ENCODE data around the gene PISD.
A peak's percentile ranks its signal among the peaks of the same experiment; 100 is the strongest.
"Not testable (repeated sequence)": the region's sequence is repeated elsewhere in the genome, so short reads cannot be mapped to it uniquely, and the experiment has no call there.

PISD gene

DNA sequence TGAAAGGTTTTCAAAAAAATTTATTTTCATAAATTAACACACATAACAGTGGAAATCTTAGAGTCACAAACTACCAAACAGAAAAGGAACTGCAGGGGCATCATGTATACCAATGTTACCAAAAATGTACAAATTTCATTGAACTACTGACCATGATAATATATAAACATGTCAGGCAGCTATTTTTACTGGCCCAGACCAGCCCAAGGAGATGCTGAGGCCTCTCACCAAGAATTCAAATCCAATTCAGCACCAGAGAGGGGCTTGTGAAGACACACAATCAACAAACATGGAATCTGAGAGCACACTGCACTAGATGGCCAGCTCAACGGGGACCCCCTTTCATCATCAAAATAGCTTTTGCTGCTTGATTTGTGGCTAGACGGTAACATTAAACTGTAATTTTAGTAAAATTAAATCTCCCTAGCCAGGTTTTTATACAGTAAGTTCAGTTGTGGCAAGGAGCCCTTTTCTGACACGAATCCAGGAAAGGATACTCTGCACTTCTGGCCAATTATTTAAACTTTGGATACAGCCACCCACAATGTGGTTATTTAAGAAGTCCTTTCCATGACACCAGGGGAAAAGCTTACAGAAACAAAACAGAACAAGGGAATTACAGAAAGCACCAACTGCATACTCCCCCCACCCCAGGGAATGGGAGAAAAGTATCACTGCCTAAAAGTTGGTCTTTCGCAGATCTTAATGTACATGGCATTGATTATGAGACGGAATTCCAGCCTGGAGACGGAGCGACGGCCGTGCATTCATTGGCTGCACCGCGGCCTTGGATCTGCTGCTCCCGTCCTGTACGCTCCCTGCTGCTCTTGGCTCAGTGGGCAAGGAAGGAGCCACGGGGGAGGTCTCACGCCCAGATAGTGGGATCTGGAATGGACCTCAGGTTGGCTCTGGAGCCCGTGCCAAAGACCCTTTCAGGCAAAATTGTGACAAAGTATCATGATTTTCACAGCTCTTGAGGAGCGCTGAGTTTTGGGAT is 19.6 kb upstream of the PISD start:
- Histone ChIP-seq H3K27me3 (ENCODE audit: insufficient read depth, poor library complexity, severe bottlenecking) (no peaks in the 10 kb centered on the region), H3K4me1 (ENCODE audit: insufficient read depth, poor library complexity, severe bottlenecking) (peaks cover 29% of the 10 kb centered on the region), H3K27ac (ENCODE audit: poor library complexity, severe bottlenecking) (peak overlapping the region; percentile 70), H3K36me3 (ENCODE audit: low read depth) (peaks cover 19% of the 10 kb centered on the region), H3K4me3 (ENCODE audit: severe bottlenecking) (no peak overlapping the region), H3K9me3 (ENCODE audit: severe bottlenecking) (no peaks in the 10 kb centered on the region)
- no peak for TF ChIP-seq CTCF (IDR thresholded peaks at IDR 0.05; ENCODE audit: poor library complexity, severe bottlenecking)
- ATAC-seq (ENCODE audit: low read depth), result no peak
- DNase-seq (ENCODE audit: low spot score), result no peak

DNA sequence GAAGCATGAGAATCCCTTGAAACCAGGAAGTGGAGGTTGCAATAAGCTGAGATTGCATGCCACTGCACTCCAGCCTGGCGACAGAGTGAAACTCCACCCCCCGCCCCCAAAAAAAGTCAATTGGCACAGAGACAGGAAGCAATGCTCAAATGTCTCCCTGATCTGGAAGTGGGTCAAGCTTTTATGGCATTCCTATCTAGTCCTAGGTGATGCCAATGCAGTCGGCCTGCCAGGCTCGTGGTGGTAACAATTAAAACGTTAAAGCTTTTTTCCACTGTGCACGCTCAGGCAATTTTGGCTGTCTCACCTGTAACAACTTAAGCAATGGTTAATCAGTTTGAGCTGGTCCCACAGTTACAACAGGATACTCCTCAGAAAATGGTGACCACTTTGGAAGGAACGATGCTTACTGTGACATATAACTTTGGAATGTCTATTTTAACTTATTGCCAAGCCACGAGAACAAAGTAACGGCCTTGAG is 18.9 kb upstream of the PISD start:
- peaks cover 15% of the 10 kb centered on the region for H3K36me3 ChIP-seq (ENCODE audit: low read depth)
- peaks cover 33% of the 10 kb centered on the region for H3K4me1 ChIP-seq (ENCODE audit: insufficient read depth, poor library complexity, severe bottlenecking)
- DNase-seq (ENCODE audit: low spot score) (no peak), ATAC-seq (ENCODE audit: low read depth) (0 out of 3 replicates have a peak, but pooled peaks have one; percentile 11)
- TF ChIP-seq CTCF (IDR thresholded peaks at IDR 0.05; ENCODE audit: poor library complexity, severe bottlenecking), result no peak
- no peaks in the 10 kb centered on the region for H3K27me3 ChIP-seq (ENCODE audit: insufficient read depth, poor library complexity, severe bottlenecking)
- H3K4me3 ChIP-seq (ENCODE audit: severe bottlenecking), result no peak overlapping the region
- H3K27ac ChIP-seq (ENCODE audit: poor library complexity, severe bottlenecking), result peak overlapping the region; percentile 70
- H3K9me3 ChIP-seq (ENCODE audit: severe bottlenecking), result no peaks in the 10 kb centered on the region

GRCh38 chr22:31678748-31679147 is 16.7 kb upstream of the PISD start:
- no peak for DNase-seq (ENCODE audit: low spot score)
- Histone ChIP-seq H3K36me3 (ENCODE audit: low read depth) (no peaks in the 10 kb centered on the region; the same call in 1 of the 2 replicates), H3K27me3 (ENCODE audit: insufficient read depth, poor library complexity, severe bottlenecking) (no peaks in the 10 kb centered on the region), H3K4me3 (ENCODE audit: severe bottlenecking) (no peak overlapping the region), H3K9me3 (ENCODE audit: severe bottlenecking) (no peaks in the 10 kb centered on the region), H3K4me1 (ENCODE audit: insufficient read depth, poor library complexity, severe bottlenecking) (peaks cover 28% of the 10 kb centered on the region), H3K27ac (ENCODE audit: poor library complexity, severe bottlenecking) (no peak overlapping the region)
- ATAC-seq (ENCODE audit: low read depth), result no peak
- no peak for TF ChIP-seq CTCF (IDR thresholded peaks at IDR 0.05; ENCODE audit: poor library complexity, severe bottlenecking)

GRCh38 chr22:31676700-31677099 is 14.7 kb upstream of the PISD start:
- H3K36me3 ChIP-seq (ENCODE audit: low read depth), result no peaks in the 10 kb centered on the region
- H3K9me3 ChIP-seq (ENCODE audit: severe bottlenecking), result no peaks in the 10 kb centered on the region
- no peaks in the 10 kb centered on the region for H3K27me3 ChIP-seq (ENCODE audit: insufficient read depth, poor library complexity, severe bottlenecking)
- ATAC-seq (ENCODE audit: low read depth) (peak; percentile 99), DNase-seq (ENCODE audit: low spot score) (peak; percentile 97)
- H3K4me3 ChIP-seq (ENCODE audit: severe bottlenecking), result peak overlapping the region; percentile 22
- peak overlapping the region; percentile 22 for H3K27ac ChIP-seq (ENCODE audit: poor library complexity, severe bottlenecking)
- H3K4me1 ChIP-seq (ENCODE audit: insufficient read depth, poor library complexity, severe bottlenecking), result peaks cover 19% of the 10 kb centered on the region
- no peak for TF ChIP-seq CTCF (IDR thresholded peaks at IDR 0.05; ENCODE audit: poor library complexity, severe bottlenecking)

DNA sequence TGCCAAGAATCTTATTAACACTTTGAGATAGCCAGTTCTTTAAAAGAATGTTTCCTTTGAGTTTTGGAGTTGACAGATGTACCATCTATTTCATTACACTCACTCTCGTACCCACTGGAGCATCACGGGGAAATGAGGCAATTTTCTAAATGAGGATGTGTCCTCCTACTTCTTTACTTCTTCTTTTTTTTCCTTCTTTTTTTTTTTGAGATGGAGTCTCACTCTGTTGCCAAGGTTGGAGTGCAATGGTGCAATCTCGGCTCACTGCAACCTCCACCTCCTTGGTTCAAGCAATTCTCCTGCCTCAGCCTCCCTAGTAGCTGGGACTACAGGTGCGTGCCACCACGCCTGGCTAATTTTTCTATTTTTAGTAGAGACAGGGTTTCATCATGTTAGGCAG is 12.2 kb upstream of the PISD start:
- not testable (repeated sequence) for H3K36me3 ChIP-seq (ENCODE audit: low read depth); H3K4me1 ChIP-seq (ENCODE audit: insufficient read depth, poor library complexity, severe bottlenecking); DNase-seq (ENCODE audit: low spot score); H3K4me3 ChIP-seq (ENCODE audit: severe bottlenecking); H3K27ac ChIP-seq (ENCODE audit: poor library complexity, severe bottlenecking); ATAC-seq (ENCODE audit: low read depth); H3K9me3 ChIP-seq (ENCODE audit: severe bottlenecking); H3K27me3 ChIP-seq (ENCODE audit: insufficient read depth, poor library complexity, severe bottlenecking)

DNA sequence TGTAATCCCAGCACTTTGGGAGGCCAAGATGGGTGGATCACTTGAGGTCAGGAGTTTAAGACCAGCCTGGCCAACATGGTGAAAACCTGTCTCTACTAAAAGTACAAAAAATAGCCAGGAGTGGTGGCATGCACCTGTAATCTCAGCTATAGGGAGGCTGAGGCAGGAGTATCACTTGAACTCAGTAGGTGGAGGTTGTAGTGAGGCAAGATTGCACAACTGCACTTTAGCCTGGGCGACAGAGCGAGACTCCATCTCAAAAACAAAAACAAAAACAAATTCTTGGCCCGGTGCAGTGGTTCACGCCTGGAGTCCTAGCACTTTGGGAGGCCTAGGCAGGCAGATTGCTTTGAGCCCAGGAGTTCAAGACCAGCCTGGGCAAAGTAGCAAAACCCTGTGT is 6.8 kb upstream of the PISD start:
- H3K9me3 ChIP-seq (ENCODE audit: severe bottlenecking); H3K36me3 ChIP-seq (ENCODE audit: low read depth); ATAC-seq (ENCODE audit: low read depth); H3K4me1 ChIP-seq (ENCODE audit: insufficient read depth, poor library complexity, severe bottlenecking); H3K4me3 ChIP-seq (ENCODE audit: severe bottlenecking); DNase-seq (ENCODE audit: low spot score); H3K27ac ChIP-seq (ENCODE audit: poor library complexity, severe bottlenecking); H3K27me3 ChIP-seq (ENCODE audit: insufficient read depth, poor library complexity, severe bottlenecking): not testable (repeated sequence)
